Left lobe of liver (tissue), 2 donors: ENCODE data around the gene MROH2A. TPM values are rescaled to one million over a fixed set of nuclear protein-coding genes. Genes with fewer than 3 reads are reported as not detected.
A peak's percentile ranks its signal among the peaks of the same experiment; 100 is the strongest.

ENCODE experiments used
- ATAC-seq: fragments of 200-7000 bp; cut with Tn5 transposase; one replicate; pipeline ENCODE4 v1.9.1; 2020; ENCODE audit warnings: mild to moderate bottlenecking, moderate library complexity
- DNase-seq: peaks from one replicate; pipeline ENCODE4 v3.0.0-alpha.2; 2020; ENCODE audit warnings: low spot score
- total RNA-seq: library from RNA; stranded (reverse); gene quantifications from one replicate; pipeline ENCODE4 v1.2.1, GENCODE V29; 2021
- donor health status: DM: no; HTN: no; CAD: no; lungs with moderate emphysema.
- donor health status: DM: no; HTN: yes; CAD: no.

The MROH2A gene
- total RNA-seq, 1 donor from 2014 or later = 6.6 TPM

GRCh38 chr2:233799716-233800115 is 21.6 kb downstream of the MROH2A start:
- DNase-seq (peak; percentile 24), ATAC-seq (no peak)

- DNase-seq = no peak
- no peak for ATAC-seq
Measured at GRCh38 chr2:233800208-233800607, 22.1 kb downstream of the MROH2A start.

GRCh38 chr2:233801357-233802131 is 23.4 kb downstream of the MROH2A start:
- no peak for ATAC-seq
- peak; percentile 28 for DNase-seq

- ATAC-seq = no peak
- DNase-seq = peak; percentile 22
Measured at GRCh38 chr2:233802132-233802815, 24.1 kb downstream of the MROH2A start.

GRCh38 chr2:233803292-233803911 is 25.3 kb downstream of the MROH2A start:
- ATAC-seq = no peak

GRCh38 chr2:233803994-233804393 is 25.9 kb downstream of the MROH2A start:
- no peak for ATAC-seq
- peak; percentile 36 for DNase-seq

More at GRCh38 chr2:233803292-233803911, 25.3 kb downstream of the MROH2A start:
- peak; percentile 22 for DNase-seq

GRCh38 chr2:233807215-233807865 is 29.2 kb downstream of the MROH2A start:
- DNase-seq = peak; percentile 30

GRCh38 chr2:233807966-233808935 is 30.1 kb downstream of the MROH2A start:
- DNase-seq (peak; percentile 31), ATAC-seq (no peak)

More at GRCh38 chr2:233807215-233807865, 29.2 kb downstream of the MROH2A start:
- ATAC-seq = no peak

- ATAC-seq (no peak), DNase-seq (peak; percentile 14)
Measured at GRCh38 chr2:233810385-233810784, 32.3 kb downstream of the MROH2A start.

- no peak for ATAC-seq
- peak; percentile 22 for DNase-seq
Measured at GRCh38 chr2:233811087-233811486, 33.0 kb downstream of the MROH2A start.

GRCh38 chr2:233811732-233812131 is 33.6 kb downstream of the MROH2A start:
- ATAC-seq (no peak), DNase-seq (peak; percentile 35)

- DNase-seq (peak; percentile 29), ATAC-seq (no peak)
Measured at GRCh38 chr2:233813236-233814055, 35.3 kb downstream of the MROH2A start.

GRCh38 chr2:233814056-233814835 is 36.1 kb downstream of the MROH2A start:
- no peak for ATAC-seq

GRCh38 chr2:233815861-233816260 is 37.7 kb downstream of the MROH2A start:
- ATAC-seq = no peak
- no peak for DNase-seq

More at GRCh38 chr2:233814056-233814835, 36.1 kb downstream of the MROH2A start:
- peak; percentile 39 for DNase-seq

- ATAC-seq (no peak), DNase-seq (peak; percentile 39)
Measured at GRCh38 chr2:233816334-233816733, 38.2 kb downstream of the MROH2A start.

- peak; percentile 40 for DNase-seq
- ATAC-seq = no peak
Measured at GRCh38 chr2:233816771-233817170, 38.6 kb downstream of the MROH2A start.

GRCh38 chr2:233817361-233817911 is 39.3 kb downstream of the MROH2A start:
- DNase-seq = peak; percentile 42
- ATAC-seq = no peak
